Measurements from ENCODE around the gene SWAP70. TPM values are rescaled to one million over a fixed set of nuclear protein-coding genes. Genes with fewer than 3 reads are reported as not detected.
"Not testable (repeated sequence)": the region's sequence is repeated elsewhere in the genome, so short reads cannot be mapped to it uniquely, and the experiment has no call there.

Gene SWAP70
- total RNA-seq, 3 donors from 2014 or later (not counting 1 experiment from before 2014, with no cell fraction given) = 11.8 to 14.0 (median 11.9) TPM

DNA sequence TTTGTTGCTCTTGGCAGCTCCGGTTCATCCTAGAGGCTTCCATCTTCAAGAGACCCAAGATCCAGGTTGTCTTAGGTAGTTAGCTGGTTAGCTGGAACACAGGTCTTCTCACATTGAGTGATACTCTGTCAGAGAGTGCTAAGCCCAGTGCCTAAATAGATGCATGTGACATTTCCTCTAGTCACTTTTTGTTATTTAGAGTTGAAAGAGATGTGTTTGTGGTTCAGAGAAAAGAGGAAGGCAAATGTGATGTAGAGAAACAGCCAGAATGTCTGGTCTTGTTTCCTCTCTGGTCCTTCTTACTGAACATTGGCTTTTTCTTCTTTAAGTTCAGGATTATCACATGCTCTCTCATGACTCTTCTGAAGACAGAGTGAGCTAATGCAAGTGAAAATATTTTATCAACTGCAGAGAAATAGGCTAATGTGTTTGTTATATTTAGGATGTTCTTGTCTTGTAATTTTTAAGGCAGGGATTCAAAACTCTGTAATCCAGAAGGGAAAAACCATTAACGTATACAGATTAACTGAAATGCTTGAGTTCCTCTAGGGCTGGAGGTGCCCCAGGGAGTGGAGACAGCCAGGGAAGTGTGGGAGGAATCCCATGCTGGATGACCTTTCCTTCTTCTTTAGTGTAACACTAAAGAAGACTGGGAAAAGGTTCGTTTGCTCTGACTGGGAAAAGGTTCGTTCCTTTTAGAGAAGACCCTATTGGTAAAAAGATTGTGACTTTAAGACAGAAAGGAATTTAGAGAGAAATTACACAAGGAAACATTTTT, 75.4 kb downstream of the SWAP70 start:
- no peaks in the 10 kb centered on the region for H3K4me1 ChIP-seq (ENCODE audit: control insufficient read depth, insufficient read depth, low read length)
- ATAC-seq = peak in 2 of 3 donors; percentile 55 to 89
- peak overlapping the region; percentile 41 to 58 for H3K27ac Mint-ChIP-seq
- peaks cover 2 to 13% of the 10 kb centered on the region in 2 donors for H3K9me3 Mint-ChIP-seq
- peaks cover 7 to 10% of the 10 kb centered on the region in 2 donors for H3K4me1 Mint-ChIP-seq
- no peaks in the 10 kb centered on the region for H3K27me3 Mint-ChIP-seq (ENCODE audit: low read depth in 2 of 2)
- no peaks in the 10 kb centered on the region for H3K27me3 ChIP-seq (ENCODE audit: control insufficient read depth, insufficient read depth, low read length)
- H3K4me3 ChIP-seq (ENCODE audit: low read length) = no peak overlapping the region
- H3K4me3 Mint-ChIP-seq = no peak overlapping the region
- H3K27ac ChIP-seq (ENCODE audit: low read length) = peak overlapping the region; percentile 8
- no peak for DNase-seq
- peaks cover 28% of the 10 kb centered on the region for H3K36me3 Mint-ChIP-seq
- H3K36me3 ChIP-seq (ENCODE audit: control insufficient read depth, insufficient read depth, low read length) = peaks cover 17% of the 10 kb centered on the region
- intact Hi-C loops (cut with micrococcal nuclease) = no loop called here
- 93% methylated on average over 4 of the region's 4 CpGs for WGBS (ENCODE audit: insufficient coverage)
- peaks cover 4% of the 10 kb centered on the region for H3K9me3 ChIP-seq (ENCODE audit: control insufficient read depth, insufficient read depth, low read length)
- TF ChIP-seq, protein P1, sequence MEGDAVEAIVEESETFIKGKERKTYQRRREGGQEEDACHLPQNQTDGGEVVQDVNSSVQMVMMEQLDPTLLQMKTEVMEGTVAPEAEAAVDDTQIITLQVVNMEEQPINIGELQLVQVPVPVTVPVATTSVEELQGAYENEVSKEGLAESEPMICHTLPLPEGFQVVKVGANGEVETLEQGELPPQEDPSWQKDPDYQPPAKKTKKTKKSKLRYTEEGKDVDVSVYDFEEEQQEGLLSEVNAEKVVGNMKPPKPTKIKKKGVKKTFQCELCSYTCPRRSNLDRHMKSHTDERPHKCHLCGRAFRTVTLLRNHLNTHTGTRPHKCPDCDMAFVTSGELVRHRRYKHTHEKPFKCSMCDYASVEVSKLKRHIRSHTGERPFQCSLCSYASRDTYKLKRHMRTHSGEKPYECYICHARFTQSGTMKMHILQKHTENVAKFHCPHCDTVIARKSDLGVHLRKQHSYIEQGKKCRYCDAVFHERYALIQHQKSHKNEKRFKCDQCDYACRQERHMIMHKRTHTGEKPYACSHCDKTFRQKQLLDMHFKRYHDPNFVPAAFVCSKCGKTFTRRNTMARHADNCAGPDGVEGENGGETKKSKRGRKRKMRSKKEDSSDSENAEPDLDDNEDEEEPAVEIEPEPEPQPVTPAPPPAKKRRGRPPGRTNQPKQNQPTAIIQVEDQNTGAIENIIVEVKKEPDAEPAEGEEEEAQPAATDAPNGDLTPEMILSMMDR (IDR thresholded peaks at IDR 0.05) = no peak

DNA sequence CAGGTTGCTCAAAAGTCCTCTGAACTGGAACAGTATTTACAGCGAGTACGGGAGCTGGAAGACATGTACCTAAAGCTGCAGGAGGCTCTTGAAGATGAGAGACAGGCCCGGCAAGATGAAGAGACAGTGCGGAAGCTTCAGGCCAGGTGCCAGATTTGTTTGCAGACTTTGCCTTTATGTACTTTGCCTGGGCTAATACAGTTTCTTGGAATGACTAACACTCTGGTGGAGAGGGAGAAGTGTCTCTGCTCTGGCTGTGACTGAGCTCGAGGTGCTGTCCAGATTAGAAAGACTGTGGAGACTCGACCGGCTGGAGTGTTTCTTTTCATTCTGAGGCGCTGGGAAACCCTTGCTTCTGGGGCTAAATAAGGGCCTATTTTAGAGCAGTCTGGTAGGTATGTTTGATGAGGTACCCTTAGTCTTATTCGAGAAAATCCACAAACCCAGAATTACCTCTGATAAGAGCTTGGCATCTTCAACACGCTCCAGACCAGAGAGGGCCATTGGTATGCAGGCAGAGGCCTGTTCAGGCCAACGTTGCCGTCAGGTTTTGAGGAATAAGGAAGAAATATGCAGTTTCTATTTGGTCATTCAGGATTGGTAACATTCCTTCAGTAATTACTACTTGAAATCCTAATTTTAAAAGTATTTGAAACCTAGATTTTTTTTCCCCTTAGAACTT, 76.5 kb downstream of the SWAP70 start:
- peak overlapping the region; percentile 41 to 58 for H3K27ac Mint-ChIP-seq
- Histone ChIP-seq H3K36me3 (ENCODE audit: control insufficient read depth, insufficient read depth, low read length) (peaks cover 17% of the 10 kb centered on the region), H3K27me3 (ENCODE audit: control insufficient read depth, insufficient read depth, low read length) (no peaks in the 10 kb centered on the region), H3K4me1 (ENCODE audit: control insufficient read depth, insufficient read depth, low read length) (no peaks in the 10 kb centered on the region), H3K4me3 (ENCODE audit: low read length) (no peak overlapping the region), H3K9me3 (ENCODE audit: control insufficient read depth, insufficient read depth, low read length) (peaks cover 3% of the 10 kb centered on the region), H3K27ac (ENCODE audit: low read length) (no peak overlapping the region)
- ATAC-seq (no peak), DNase-seq (no peak)
- no peak overlapping the region for H3K4me3 Mint-ChIP-seq
- H3K9me3 Mint-ChIP-seq = peaks cover under 1 to 10% of the 10 kb centered on the region in 2 donors
- intact Hi-C loops (cut with micrococcal nuclease) = no loop called here
- no peaks in the 10 kb centered on the region for H3K27me3 Mint-ChIP-seq (ENCODE audit: low read depth in 2 of 2)
- TF ChIP-seq, protein P1 (IDR thresholded peaks at IDR 0.05) = no peak
- peaks cover 24% of the 10 kb centered on the region for H3K36me3 Mint-ChIP-seq
- WGBS (ENCODE audit: insufficient coverage) = 89% methylated on average over 10 of the region's 12 CpGs
- H3K4me1 Mint-ChIP-seq = peaks cover 7 to 10% of the 10 kb centered on the region in 2 donors

DNA sequence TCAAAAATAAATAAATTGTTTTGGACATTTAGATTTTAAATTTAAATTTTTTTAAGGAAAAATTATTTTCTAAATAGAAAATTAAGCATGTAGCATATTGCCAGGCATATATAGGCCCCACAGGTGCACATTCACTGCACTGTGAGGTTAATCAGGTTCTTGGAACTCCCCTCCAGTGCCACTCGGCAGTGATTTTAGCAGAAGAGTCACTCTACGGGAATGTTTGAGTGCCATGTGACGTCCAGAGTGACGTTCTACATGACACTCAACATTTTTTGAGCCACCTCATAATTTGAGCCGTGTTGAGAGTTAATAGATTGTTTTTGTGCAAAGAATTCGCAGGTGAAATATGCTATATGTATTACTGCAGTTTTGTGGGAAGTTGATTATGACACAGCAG, 77.4 kb downstream of the SWAP70 start:
- peaks cover 7 to 10% of the 10 kb centered on the region in 2 donors for H3K4me1 Mint-ChIP-seq
- peaks cover 19% of the 10 kb centered on the region for H3K36me3 ChIP-seq (ENCODE audit: control insufficient read depth, insufficient read depth, low read length)
- WGBS (ENCODE audit: insufficient coverage) = 93% methylated on average over 6 of the region's 6 CpGs
- peaks cover 15% of the 10 kb centered on the region for H3K36me3 Mint-ChIP-seq
- intact Hi-C loops (cut with micrococcal nuclease) = no loop called here
- H3K4me1 ChIP-seq (ENCODE audit: control insufficient read depth, insufficient read depth, low read length) = peaks cover 5% of the 10 kb centered on the region
- TF ChIP-seq, protein P1 (IDR thresholded peaks at IDR 0.05) = no peak
- H3K9me3 Mint-ChIP-seq = peaks cover 0 to 2% of the 10 kb centered on the region in 2 donors
- H3K27ac Mint-ChIP-seq = no peak overlapping the region
- no peak overlapping the region for H3K27ac ChIP-seq (ENCODE audit: low read length)
- H3K27me3 ChIP-seq (ENCODE audit: control insufficient read depth, insufficient read depth, low read length) = no peaks in the 10 kb centered on the region
- H3K27me3 Mint-ChIP-seq (ENCODE audit: low read depth in 2 of 2) = no peaks in the 10 kb centered on the region
- no peaks in the 10 kb centered on the region for H3K9me3 ChIP-seq (ENCODE audit: control insufficient read depth, insufficient read depth, low read length)
- H3K4me3 Mint-ChIP-seq = no peak overlapping the region
- no peak overlapping the region for H3K4me3 ChIP-seq (ENCODE audit: low read length)
- ATAC-seq = no peak
- DNase-seq = no peak

DNA sequence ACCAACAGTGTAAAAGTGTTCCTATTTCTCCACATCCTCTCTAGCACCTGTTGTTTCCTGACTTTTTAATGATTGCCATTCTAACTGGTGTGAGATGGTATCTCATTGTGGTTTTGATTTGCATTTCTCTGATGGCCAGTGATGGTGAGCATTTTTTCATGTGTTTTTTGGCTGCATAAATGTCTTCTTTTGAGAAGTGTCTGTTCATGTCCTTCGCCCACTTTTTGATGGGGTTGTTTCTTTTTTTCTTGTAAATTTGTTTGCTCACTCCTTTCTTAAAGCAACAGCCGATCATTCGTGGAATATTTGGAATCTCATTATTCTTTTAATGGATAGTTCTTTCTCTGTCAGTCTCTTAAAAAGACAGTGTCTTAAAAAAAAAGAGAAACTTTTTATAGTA, 79.6 kb downstream of the SWAP70 start:
- H3K9me3 ChIP-seq (ENCODE audit: control insufficient read depth, insufficient read depth, low read length); H3K9me3 Mint-ChIP-seq; DNase-seq; H3K4me3 ChIP-seq (ENCODE audit: low read length); intact Hi-C loops (cut with micrococcal nuclease); H3K4me3 Mint-ChIP-seq; ATAC-seq; H3K27me3 ChIP-seq (ENCODE audit: control insufficient read depth, insufficient read depth, low read length); H3K27me3 Mint-ChIP-seq (ENCODE audit: low read depth in 2 of 2); H3K27ac Mint-ChIP-seq; H3K27ac ChIP-seq (ENCODE audit: low read length); H3K4me1 ChIP-seq (ENCODE audit: control insufficient read depth, insufficient read depth, low read length); H3K36me3 Mint-ChIP-seq: not testable (repeated sequence)
- peaks cover 13% of the 10 kb centered on the region for H3K36me3 ChIP-seq (ENCODE audit: control insufficient read depth, insufficient read depth, low read length)
- WGBS (ENCODE audit: insufficient coverage) = no CpG with 5 or more reads among the region's 3 CpGs
- peaks cover 17 to 21% of the 10 kb centered on the region in 2 donors for H3K4me1 Mint-ChIP-seq

Data from natural killer cell (primary cell).